Measurements from ENCODE around the gene CYB5R2. TPM values are rescaled to one million over a fixed set of nuclear protein-coding genes. Genes with fewer than 3 reads are reported as not detected.
A peak's percentile ranks its signal among the peaks of the same experiment; 100 is the strongest.

The CYB5R2 gene
- total and polyA plus RNA-seq, 2 donors (not counting 1 experiment from before 2014, with no cell fraction given), result 1.4 to 4.8 TPM

GRCh38 chr11:7671347-7672215 lies 1.7 kb downstream of the CYB5R2 start:
- Mint-ChIP-seq H3K4me1 (peaks cover 27% of the 10 kb centered on the region), H3K9me3 (ENCODE audit: insufficient read depth) (no peaks in the 10 kb centered on the region), H3K27me3 (peaks cover 23% of the 10 kb centered on the region), H3K27ac (peak overlapping the region; percentile 76), H3K4me3 (peak overlapping the region; percentile 83)
- Histone ChIP-seq H3K27me3 (replicated peaks in 1 of 4; ENCODE audit: control extremely low read depth in 1 of 4, control insufficient read depth in 3 of 4, insufficient read depth in 4 of 4, low read length in 3 of 4) (peaks cover 0 to 36% (median 14%) of the 10 kb centered on the region in 4 experiments), H2AFZ (ENCODE audit: insufficient read depth, low read depth, low read length, poor library complexity, severe bottlenecking) (no peak overlapping the region), H3K4me3 (ENCODE audit: control extremely low read depth in 1 of 5, extremely low read depth in 1 of 5, insufficient read depth in 1 of 5, low read depth in 2 of 5, low read length in 4 of 5) (no peak overlapping the region), H3K36me3 (replicated peaks in 1 of 2; ENCODE audit: control extremely low read depth in 1 of 2, control insufficient read depth in 1 of 2, extremely low read depth in 1 of 2, insufficient read depth in 2 of 2, low read length in 1 of 2) (no peaks in the 10 kb centered on the region), H3K9ac (ENCODE audit: low read length) (no peak overlapping the region), H3K4me1 (ENCODE audit: control insufficient read depth in 2 of 2, insufficient read depth in 2 of 2, low read length in 2 of 2) (peaks cover 18 to 22% of the 10 kb centered on the region in 2 donors), H3K9me3 (ENCODE audit: control extremely low read depth in 1 of 3, control insufficient read depth in 2 of 3, insufficient read depth in 1 of 3, low read length in 2 of 3) (peaks cover 0 to 2% (median 0%) of the 10 kb centered on the region in 3 donors), H3K4me2 (replicated peaks; ENCODE audit: low read depth, low read length, poor library complexity, severe bottlenecking) (no peak overlapping the region), H3K79me2 (ENCODE audit: control insufficient read depth, insufficient read depth, low read length) (no peaks in the 10 kb centered on the region), H3K27ac (ENCODE audit: low read length in 2 of 2) (no peak overlapping the region), H4K20me1 (ENCODE audit: control insufficient read depth, insufficient read depth, low read length, poor library complexity, severe bottlenecking) (no peaks in the 10 kb centered on the region)
- intact Hi-C loops (cut with micrococcal nuclease), result no loop called here
- 87% methylated on average over 9 of the region's 10 CpGs for whole genome bisulfite sequencing (ENCODE audit: insufficient coverage)
- TF ChIP-seq, protein P1, sequence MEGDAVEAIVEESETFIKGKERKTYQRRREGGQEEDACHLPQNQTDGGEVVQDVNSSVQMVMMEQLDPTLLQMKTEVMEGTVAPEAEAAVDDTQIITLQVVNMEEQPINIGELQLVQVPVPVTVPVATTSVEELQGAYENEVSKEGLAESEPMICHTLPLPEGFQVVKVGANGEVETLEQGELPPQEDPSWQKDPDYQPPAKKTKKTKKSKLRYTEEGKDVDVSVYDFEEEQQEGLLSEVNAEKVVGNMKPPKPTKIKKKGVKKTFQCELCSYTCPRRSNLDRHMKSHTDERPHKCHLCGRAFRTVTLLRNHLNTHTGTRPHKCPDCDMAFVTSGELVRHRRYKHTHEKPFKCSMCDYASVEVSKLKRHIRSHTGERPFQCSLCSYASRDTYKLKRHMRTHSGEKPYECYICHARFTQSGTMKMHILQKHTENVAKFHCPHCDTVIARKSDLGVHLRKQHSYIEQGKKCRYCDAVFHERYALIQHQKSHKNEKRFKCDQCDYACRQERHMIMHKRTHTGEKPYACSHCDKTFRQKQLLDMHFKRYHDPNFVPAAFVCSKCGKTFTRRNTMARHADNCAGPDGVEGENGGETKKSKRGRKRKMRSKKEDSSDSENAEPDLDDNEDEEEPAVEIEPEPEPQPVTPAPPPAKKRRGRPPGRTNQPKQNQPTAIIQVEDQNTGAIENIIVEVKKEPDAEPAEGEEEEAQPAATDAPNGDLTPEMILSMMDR (IDR thresholded peaks at IDR 0.05), result no peak
- no peak for TF ChIP-seq EZH2 (IDR thresholded peaks at IDR 0.05; ENCODE audit: borderline replicate concordance, insufficient read depth, low read depth, low read length, poor library complexity, severe bottlenecking)
- ATAC-seq (ENCODE audit: low read depth) (no peak), DNase-seq (peak; percentile 24)
- ChIA-PET CTCF (interaction anchor here (0.5 kb wide), 1 partner anchor 10 kb away, joined by 3 read pairs; no protein-coding TSS in a partner anchor), POLR2A (no interaction called here)

DNA sequence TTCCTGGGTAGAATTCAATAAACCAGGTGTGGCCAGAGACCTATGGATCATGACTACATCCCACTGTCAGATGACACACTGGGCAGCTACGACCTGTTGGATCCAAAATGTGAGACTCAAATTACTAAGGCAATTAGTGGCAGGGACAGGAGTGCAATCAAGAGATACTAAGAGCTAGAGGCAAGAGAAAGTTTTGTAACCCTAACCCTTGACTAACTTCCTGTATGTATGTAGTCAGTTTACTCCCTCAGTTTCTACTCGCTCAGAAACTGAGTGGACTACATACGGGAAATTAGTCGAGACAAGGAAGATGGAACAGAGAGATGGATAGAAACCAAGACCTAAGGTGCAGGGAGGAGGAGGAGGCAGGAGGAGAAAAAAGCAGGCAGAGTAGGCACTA lies 2.7 kb downstream of the CYB5R2 start:
- no peak overlapping the region for H3K27ac ChIP-seq (ENCODE audit: low read length in 2 of 2)
- H3K4me2 ChIP-seq (replicated peaks; ENCODE audit: low read depth, low read length, poor library complexity, severe bottlenecking), result no peak overlapping the region
- 90% methylated on average over 3 of the region's 4 CpGs for WGBS (ENCODE audit: insufficient coverage)
- intact Hi-C loops (cut with micrococcal nuclease), result no loop called here
- TF ChIP-seq, protein P1 (IDR thresholded peaks at IDR 0.05), result no peak
- no peak for TF ChIP-seq EZH2 (IDR thresholded peaks at IDR 0.05; ENCODE audit: borderline replicate concordance, insufficient read depth, low read depth, low read length, poor library complexity, severe bottlenecking)
- Mint-ChIP-seq H3K9me3 (ENCODE audit: insufficient read depth) (no peaks in the 10 kb centered on the region), H3K4me1 (peaks cover 27% of the 10 kb centered on the region), H3K27me3 (peaks cover 18% of the 10 kb centered on the region), H3K27ac (no peak overlapping the region), H3K4me3 (no peak overlapping the region)
- ChIA-PET CTCF (interaction anchor here (0.8 to 1.1 kb wide), 2 partner anchors 24 to 321 kb away, joined by 3 to 4 read pairs; no protein-coding TSS in a partner anchor), POLR2A (no interaction called here)
- DNase-seq (no peak), ATAC-seq (ENCODE audit: low read depth) (no peak)
- H3K9ac ChIP-seq (ENCODE audit: low read length), result no peak overlapping the region
- H3K27me3 ChIP-seq (replicated peaks in 1 of 4; ENCODE audit: control extremely low read depth in 1 of 4, control insufficient read depth in 3 of 4, insufficient read depth in 4 of 4, low read length in 3 of 4), result peaks cover 0 to 27% (median 12%) of the 10 kb centered on the region in 4 experiments
- H3K36me3 ChIP-seq (replicated peaks in 1 of 2; ENCODE audit: control extremely low read depth in 1 of 2, control insufficient read depth in 1 of 2, extremely low read depth in 1 of 2, insufficient read depth in 2 of 2, low read length in 1 of 2), result no peaks in the 10 kb centered on the region
- H2AFZ ChIP-seq (ENCODE audit: insufficient read depth, low read depth, low read length, poor library complexity, severe bottlenecking), result no peak overlapping the region
- H3K9me3 ChIP-seq (ENCODE audit: control extremely low read depth in 1 of 3, control insufficient read depth in 2 of 3, insufficient read depth in 1 of 3, low read length in 2 of 3), result no peaks in the 10 kb centered on the region
- no peak overlapping the region for H3K4me3 ChIP-seq (ENCODE audit: control extremely low read depth in 1 of 5, extremely low read depth in 1 of 5, insufficient read depth in 1 of 5, low read depth in 2 of 5, low read length in 4 of 5)
- no peaks in the 10 kb centered on the region for H4K20me1 ChIP-seq (ENCODE audit: control insufficient read depth, insufficient read depth, low read length, poor library complexity, severe bottlenecking)
- peaks cover 21 to 22% of the 10 kb centered on the region in 2 donors for H3K4me1 ChIP-seq (ENCODE audit: control insufficient read depth in 2 of 2, insufficient read depth in 2 of 2, low read length in 2 of 2)
- H3K79me2 ChIP-seq (ENCODE audit: control insufficient read depth, insufficient read depth, low read length), result no peaks in the 10 kb centered on the region
